ENCODE results near the gene CCDC27. TPM values are rescaled to one million over a fixed set of nuclear protein-coding genes. Genes with fewer than 3 reads are reported as not detected.

CCDC27 gene
- total and polyA plus RNA-seq, 2 of the 13 experiments (the other 11 are each of a cell fraction or from before 2014, with no cell fraction given): not detected

DNA sequence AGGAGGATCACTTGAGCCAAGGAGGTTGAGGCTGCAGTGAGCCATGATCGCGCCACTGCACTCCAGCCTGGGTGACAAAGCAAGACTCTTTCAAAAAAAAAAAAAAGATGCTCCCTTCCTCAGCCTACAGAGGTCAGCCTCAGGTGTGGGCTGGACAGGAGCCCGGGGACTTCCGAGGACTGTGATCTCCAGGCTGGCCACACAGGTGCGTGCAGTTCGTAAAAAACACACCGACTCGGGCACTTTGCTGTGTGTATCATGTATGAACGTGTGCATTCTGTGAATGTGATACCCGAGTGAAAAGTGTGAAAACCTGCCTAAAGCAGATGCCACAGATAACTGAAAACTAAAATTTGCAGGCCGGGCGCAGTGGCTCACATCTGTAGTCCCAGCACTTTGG is 8.4 kb upstream of the CCDC27 start:
- no TSS peak for BruUV-seq (replicated peaks)
- POLR2A ChIA-PET: no interaction called here
- DNase-seq (ENCODE audit: low spot score) (no peak), ATAC-seq (no peak), FAIRE-seq (no peak)
- TF ChIP-seq ZNF629 (CRISPR knock-in tag; conservative IDR thresholded peaks at IDR 0.05): no peak
- TF ChIP-seq ZNF484 (CRISPR knock-in tag; IDR thresholded peaks at IDR 0.05; ENCODE audit: borderline replicate concordance, low read depth): no peak
- TF ChIP-seq CBX2 (IDR thresholded peaks at IDR 0.05; ENCODE audit: low read depth, low read length): no peak
- TF ChIP-seq CBX2 (CRISPR knock-in tag; IDR thresholded peaks at IDR 0.05; ENCODE audit: low read depth): no peak
- TF ChIP-seq ZNF343 (CRISPR knock-in tag; IDR thresholded peaks at IDR 0.05): no peak
- no peak for TF ChIP-seq ZNF230 (CRISPR knock-in tag; IDR thresholded peaks at IDR 0.05)
- TF ChIP-seq, protein P1, sequence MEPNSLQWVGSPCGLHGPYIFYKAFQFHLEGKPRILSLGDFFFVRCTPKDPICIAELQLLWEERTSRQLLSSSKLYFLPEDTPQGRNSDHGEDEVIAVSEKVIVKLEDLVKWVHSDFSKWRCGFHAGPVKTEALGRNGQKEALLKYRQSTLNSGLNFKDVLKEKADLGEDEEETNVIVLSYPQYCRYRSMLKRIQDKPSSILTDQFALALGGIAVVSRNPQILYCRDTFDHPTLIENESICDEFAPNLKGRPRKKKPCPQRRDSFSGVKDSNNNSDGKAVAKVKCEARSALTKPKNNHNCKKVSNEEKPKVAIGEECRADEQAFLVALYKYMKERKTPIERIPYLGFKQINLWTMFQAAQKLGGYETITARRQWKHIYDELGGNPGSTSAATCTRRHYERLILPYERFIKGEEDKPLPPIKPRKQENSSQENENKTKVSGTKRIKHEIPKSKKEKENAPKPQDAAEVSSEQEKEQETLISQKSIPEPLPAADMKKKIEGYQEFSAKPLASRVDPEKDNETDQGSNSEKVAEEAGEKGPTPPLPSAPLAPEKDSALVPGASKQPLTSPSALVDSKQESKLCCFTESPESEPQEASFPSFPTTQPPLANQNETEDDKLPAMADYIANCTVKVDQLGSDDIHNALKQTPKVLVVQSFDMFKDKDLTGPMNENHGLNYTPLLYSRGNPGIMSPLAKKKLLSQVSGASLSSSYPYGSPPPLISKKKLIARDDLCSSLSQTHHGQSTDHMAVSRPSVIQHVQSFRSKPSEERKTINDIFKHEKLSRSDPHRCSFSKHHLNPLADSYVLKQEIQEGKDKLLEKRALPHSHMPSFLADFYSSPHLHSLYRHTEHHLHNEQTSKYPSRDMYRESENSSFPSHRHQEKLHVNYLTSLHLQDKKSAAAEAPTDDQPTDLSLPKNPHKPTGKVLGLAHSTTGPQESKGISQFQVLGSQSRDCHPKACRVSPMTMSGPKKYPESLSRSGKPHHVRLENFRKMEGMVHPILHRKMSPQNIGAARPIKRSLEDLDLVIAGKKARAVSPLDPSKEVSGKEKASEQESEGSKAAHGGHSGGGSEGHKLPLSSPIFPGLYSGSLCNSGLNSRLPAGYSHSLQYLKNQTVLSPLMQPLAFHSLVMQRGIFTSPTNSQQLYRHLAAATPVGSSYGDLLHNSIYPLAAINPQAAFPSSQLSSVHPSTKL (CRISPR knock-in tag; IDR thresholded peaks at IDR 0.05): no peak
- no peak for TF ChIP-seq ZNF562 (CRISPR knock-in tag; IDR thresholded peaks at IDR 0.05; ENCODE audit: borderline replicate concordance)
- no peak for TF ChIP-seq ZNF792 (CRISPR knock-in tag; IDR thresholded peaks at IDR 0.05)
- TF ChIP-seq, protein P2, sequence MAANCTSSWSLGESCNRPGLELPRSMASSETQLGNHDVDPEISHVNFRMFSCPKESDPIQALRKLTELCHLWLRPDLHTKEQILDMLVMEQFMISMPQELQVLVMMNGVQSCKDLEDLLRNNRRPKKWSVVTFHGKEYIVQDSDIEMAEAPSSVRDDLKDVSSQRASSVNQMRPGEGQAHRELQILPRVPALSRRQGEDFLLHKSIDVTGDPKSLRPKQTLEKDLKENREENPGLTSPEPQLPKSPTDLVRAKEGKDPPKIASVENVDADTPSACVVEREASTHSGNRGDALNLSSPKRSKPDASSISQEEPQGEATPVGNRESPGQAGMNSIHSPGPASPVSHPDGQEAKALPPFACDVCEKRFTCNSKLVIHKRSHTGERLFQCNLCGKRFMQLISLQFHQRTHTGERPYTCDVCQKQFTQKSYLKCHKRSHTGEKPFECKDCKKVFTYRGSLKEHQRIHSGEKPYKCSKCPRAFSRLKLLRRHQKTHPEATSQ (CRISPR knock-in tag; IDR thresholded peaks at IDR 0.05; ENCODE audit: borderline replicate concordance): no peak
- TF ChIP-seq KLF12 (CRISPR knock-in tag; IDR thresholded peaks at IDR 0.05; ENCODE audit: borderline replicate concordance): no peak
- no peak for TF ChIP-seq MZF1 (CRISPR knock-in tag; IDR thresholded peaks at IDR 0.05; ENCODE audit: borderline replicate concordance)
- no peak for TF ChIP-seq SKI (IDR thresholded peaks at IDR 0.05; ENCODE audit: partially characterized antibody)
- TF ChIP-seq MXD4 (CRISPR knock-in tag; IDR thresholded peaks at IDR 0.05): no peak
- Histone ChIP-seq H3K4me1 (ENCODE audit: insufficient read depth, low read length) (peaks cover 31% of the 10 kb centered on the region), H3K4me3 (replicated peaks in 1 of 3; ENCODE audit: insufficient read depth in 1 of 3, low read depth in 2 of 3, low read length in 3 of 3) (no peak overlapping the region), H3K36me3 (replicated peaks in 1 of 2; ENCODE audit: control insufficient read depth in 1 of 2, insufficient read depth in 2 of 2, low read length in 2 of 2) (peaks cover 3 to 41% of the 10 kb centered on the region in 2 experiments; a peak in 4 of 5 replicates), H3K27me3 (ENCODE audit: control insufficient read depth in 1 of 2, insufficient read depth in 2 of 2, low read length in 2 of 2) (no peaks in the 10 kb centered on the region; a peak in 1 of 5 replicates), H3K27ac (ENCODE audit: extremely low read length, insufficient read depth, low read length) (no peak overlapping the region), H3K9ac (ENCODE audit: insufficient read depth, low read depth, low read length) (no peak overlapping the region), H4K20me1 (ENCODE audit: insufficient read depth, low read length) (no peaks in the 10 kb centered on the region), H3K9me3 (ENCODE audit: low read length) (no peaks in the 10 kb centered on the region), H2AFZ (ENCODE audit: low read length) (no peak overlapping the region), H3K79me2 (ENCODE audit: insufficient read depth, low read length) (peaks cover 6% of the 10 kb centered on the region), H3K4me2 (ENCODE audit: low read depth, low read length) (no peak overlapping the region)
- CTCF ChIA-PET (ENCODE audit: low intra/inter-chr PET ratio, low total read pairs): no interaction called here
- intact Hi-C loops (cut with micrococcal nuclease; ENCODE audit: unreplicated experiment): no loop called here
- WGBS (ENCODE audit: low lambda C conversion rate): 94% methylated on average over 11 of the region's 12 CpGs
- in situ Hi-C loops (cut with HindIII; ENCODE audit: extremely low pct_ligation_motif_present, low pct_unique_long_range_greater_than_20kb): no loop called here
